ENCODE results near the gene LRRC17. TPM values are rescaled to one million over a fixed set of nuclear protein-coding genes. Genes with fewer than 3 reads are reported as not detected.

The LRRC17 gene
- total and polyA plus RNA-seq, 10 of the 15 experiments (the other 5 are each of a cell fraction or from before 2014, with no cell fraction given) = 0.06 to 0.31 (median 0.10) TPM; not detected in 5

DNA sequence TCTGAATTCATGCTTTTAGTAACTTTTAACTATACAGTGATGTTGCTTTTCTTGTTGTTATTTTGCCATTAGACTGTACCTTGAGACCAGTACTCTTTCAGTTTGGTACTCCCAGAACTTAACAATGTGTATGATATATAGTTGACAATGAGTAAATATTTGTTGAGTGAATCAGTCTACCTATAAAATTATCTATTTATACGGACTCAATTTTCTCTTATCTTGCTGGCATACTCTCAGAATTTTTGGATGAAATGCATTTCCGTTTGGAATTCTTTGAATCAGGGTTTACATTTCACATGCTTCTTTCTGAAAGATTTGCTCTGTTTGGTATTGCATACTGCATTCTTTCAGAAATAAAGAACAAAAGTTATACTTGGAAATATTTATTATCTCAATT, 47.8 kb upstream of the LRRC17 start:
- in situ Hi-C loops (cut with MboI) (no loop called here), intact Hi-C loops (cut with micrococcal nuclease; ENCODE audit: unreplicated experiment) (no loop called here)
- H2AFZ ChIP-seq (ENCODE audit: control insufficient read depth, low read depth, low read length) = no peak overlapping the region
- H3K9me3 ChIP-seq (replicated peaks; ENCODE audit: control insufficient read depth, insufficient read depth, low read length) = no peaks in the 10 kb centered on the region
- WGBS (ENCODE audit: insufficient coverage, insufficient replicate concordance, low lambda C conversion rate, missing lambda C conversion rate) = 51% methylated on average over 2 of the region's 2 CpGs
- H3K9ac ChIP-seq (ENCODE audit: control insufficient read depth, insufficient read depth, low read length) = no peak overlapping the region
- H4K20me1 ChIP-seq (ENCODE audit: control insufficient read depth, insufficient read depth) = no peaks in the 10 kb centered on the region
- BruUV-seq (replicated peaks) = no TSS peak
- H3K27ac ChIP-seq (ENCODE audit: control insufficient read depth, insufficient read depth) = no peak overlapping the region
- H3K27me3 ChIP-seq (replicated peaks in 1 of 2; ENCODE audit: control insufficient read depth in 2 of 2, insufficient read depth in 2 of 2, low read length in 1 of 2) = no peaks in the 10 kb centered on the region; a peak in 1 of 4 replicates
- H3K4me1 ChIP-seq (ENCODE audit: control insufficient read depth, insufficient read depth, low read length) = no peaks in the 10 kb centered on the region
- RAD21 ChIA-PET (ENCODE audit: unreplicated experiment) = no interaction called here
- SMC1A ChIA-PET (ENCODE audit: uncharacterized antibody, unreplicated experiment) = no interaction called here
- no peaks in the 10 kb centered on the region for H3K79me2 ChIP-seq (ENCODE audit: control insufficient read depth, insufficient read depth, low read length)
- FAIRE-seq (no peak), DNase-seq (ENCODE audit: low read depth, low spot score) (no peak), ATAC-seq (no peak)
- no peak for TF ChIP-seq BACH1 (IDR thresholded peaks at IDR 0.05; ENCODE audit: borderline replicate concordance)
- TF ChIP-seq ZNF207 (IDR thresholded peaks at IDR 0.05; ENCODE audit: borderline replicate concordance) = no peak
- TF ChIP-seq WRNIP1 (IDR thresholded peaks at IDR 0.05; ENCODE audit: borderline replicate concordance, low read depth, low read length) = no peak
- TF ChIP-seq MXI1 (IDR thresholded peaks at IDR 0.05; ENCODE audit: low read depth, low read length) = no peak
- no peak for TF ChIP-seq BCL11A (IDR thresholded peaks at IDR 0.05; ENCODE audit: low read depth, low read length)
- POLR2A ChIA-PET = no interaction called here
- H3K4me3 ChIP-seq = no peak overlapping the region
- H3K36me3 ChIP-seq (ENCODE audit: control insufficient read depth in 2 of 2, insufficient read depth in 2 of 2, low read length in 1 of 2) = no peaks in the 10 kb centered on the region
- H3K4me2 ChIP-seq (ENCODE audit: control insufficient read depth, insufficient read depth) = no peak overlapping the region
- CTCF ChIA-PET = no interaction called here

DNA sequence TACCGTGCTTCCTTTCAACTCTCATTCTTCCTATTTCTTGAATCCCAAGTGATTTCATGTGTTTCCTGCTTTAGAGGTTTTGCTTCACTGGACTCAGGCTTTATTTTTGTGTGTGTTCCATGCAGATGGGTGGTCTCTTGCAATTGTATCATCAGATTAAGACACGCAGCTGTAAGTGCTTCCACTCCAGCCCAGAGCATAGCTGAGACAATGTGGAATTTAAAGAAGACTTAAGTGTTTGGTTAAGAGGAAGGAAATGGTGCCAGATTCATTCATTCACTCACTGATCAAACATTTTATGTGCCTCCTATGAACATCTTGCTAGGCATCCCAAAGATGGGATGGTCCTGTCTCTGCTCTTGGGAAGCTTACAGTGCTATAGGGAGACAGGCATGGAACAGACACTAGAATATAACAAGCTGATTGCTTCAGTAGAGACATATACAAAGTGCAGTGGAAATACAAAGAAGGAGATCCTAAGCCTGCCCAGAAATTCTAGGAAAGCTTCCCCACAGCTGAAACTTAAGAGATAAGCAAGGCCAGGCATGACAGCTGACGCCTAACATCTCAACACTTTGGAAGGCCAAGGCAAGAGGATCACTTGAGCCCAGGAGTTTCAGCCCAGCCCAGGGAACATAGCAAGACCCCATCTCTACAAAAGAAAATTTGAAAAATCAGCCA, 46.1 kb upstream of the LRRC17 start:
- Histone ChIP-seq H3K9me3 (replicated peaks; ENCODE audit: control insufficient read depth, insufficient read depth, low read length) (no peaks in the 10 kb centered on the region), H3K9ac (ENCODE audit: control insufficient read depth, insufficient read depth, low read length) (no peak overlapping the region), H4K20me1 (ENCODE audit: control insufficient read depth, insufficient read depth) (no peaks in the 10 kb centered on the region), H3K27me3 (replicated peaks in 1 of 2; ENCODE audit: control insufficient read depth in 2 of 2, insufficient read depth in 2 of 2, low read length in 1 of 2) (no peaks in the 10 kb centered on the region; a peak in 1 of 4 replicates), H3K4me2 (ENCODE audit: control insufficient read depth, insufficient read depth) (no peak overlapping the region), H3K4me1 (ENCODE audit: control insufficient read depth, insufficient read depth, low read length) (no peaks in the 10 kb centered on the region), H3K4me3 (no peak overlapping the region), H3K36me3 (ENCODE audit: control insufficient read depth in 2 of 2, insufficient read depth in 2 of 2, low read length in 1 of 2) (no peaks in the 10 kb centered on the region), H3K79me2 (ENCODE audit: control insufficient read depth, insufficient read depth, low read length) (no peaks in the 10 kb centered on the region), H2AFZ (ENCODE audit: control insufficient read depth, low read depth, low read length) (no peak overlapping the region), H3K27ac (ENCODE audit: control insufficient read depth, insufficient read depth) (no peak overlapping the region)
- TF ChIP-seq BMI1 (IDR thresholded peaks at IDR 0.05; ENCODE audit: borderline replicate concordance) (no peak), MYC (IDR thresholded peaks at IDR 0.05; ENCODE audit: insufficient read depth, insufficient read length, insufficient replicate concordance, low read length, severe bottlenecking) (no peak)
- no TSS peak for BruUV-seq (replicated peaks)
- POLR2A ChIA-PET = no interaction called here
- DNase-seq (ENCODE audit: low read depth, low spot score) = no peak
- in situ Hi-C loops (cut with MboI) (no loop called here), intact Hi-C loops (cut with micrococcal nuclease; ENCODE audit: unreplicated experiment) (no loop called here)
- no peak for FAIRE-seq
- CTCF ChIA-PET = no interaction called here
- SMC1A ChIA-PET (ENCODE audit: uncharacterized antibody, unreplicated experiment) = no interaction called here
- no peak for ATAC-seq
- RAD21 ChIA-PET (ENCODE audit: unreplicated experiment) = no interaction called here
- WGBS (ENCODE audit: insufficient coverage, insufficient replicate concordance, low lambda C conversion rate, missing lambda C conversion rate) = 33% methylated on average over 3 of the region's 3 CpGs

Measured in GM12878 (cell line).